ENCODE measurements around the gene NDST3.

Gene NDST3

DNA sequence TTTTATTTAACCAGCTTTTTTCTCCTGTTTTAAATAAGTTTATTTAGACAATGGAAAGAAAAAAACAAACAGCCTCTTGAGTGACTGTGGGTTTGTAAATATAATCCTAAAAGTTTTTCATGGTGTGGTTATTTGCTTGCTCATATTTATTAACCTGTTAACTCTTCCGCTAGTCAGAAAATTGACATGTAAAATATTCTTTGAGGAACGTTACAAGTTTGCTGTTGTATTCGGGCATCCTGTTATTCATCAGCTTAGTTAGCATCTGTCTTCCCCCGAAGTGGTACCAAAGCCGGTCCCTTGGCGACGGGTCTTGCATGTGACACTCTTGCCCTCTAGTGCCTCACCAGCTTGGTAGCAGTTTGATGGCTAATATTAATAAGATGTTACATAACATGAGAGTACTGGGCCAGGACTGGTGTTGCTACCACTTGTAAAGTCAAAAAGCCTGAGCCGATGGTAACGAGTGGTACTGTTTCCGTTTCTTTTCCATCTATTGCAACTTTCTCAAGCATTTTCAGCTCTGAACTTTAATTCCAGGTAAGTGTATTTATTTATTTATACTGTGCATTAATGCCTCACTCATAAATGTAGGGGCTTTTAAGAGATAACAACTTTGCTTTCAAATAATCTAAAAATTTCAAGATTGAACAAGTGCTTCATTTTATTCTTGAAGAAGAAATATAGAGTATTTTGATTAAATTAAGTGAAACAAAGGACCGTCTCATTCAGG is at the start of gene NDST3:
TSS of gene NDST3 (plus strand) at position 434 of the 733 bp plus-strand sequence. CDS start 19,425 bp downstream, outside the sequence.
- peak within 1 kb of the TSS; percentile 58 for H3K4me3 ChIP-seq (ENCODE audit: low read depth, low read length)
- H3K9ac ChIP-seq (ENCODE audit: low read depth, low read length), result no peak within 1 kb of the TSS
- no peaks in the 10 kb centered on the region for H3K9me3 ChIP-seq (ENCODE audit: control insufficient read depth, insufficient read depth, low read length)
- no peaks in the 10 kb centered on the region for H3K4me1 ChIP-seq (ENCODE audit: control insufficient read depth, insufficient read depth, low read length)
- peaks cover 4% of the 10 kb centered on the region for H3K27me3 ChIP-seq (ENCODE audit: control insufficient read depth, insufficient read depth, low read length)
- no peaks in the 10 kb centered on the region for H3K36me3 ChIP-seq (ENCODE audit: control insufficient read depth, insufficient read depth, low read length)

DNA sequence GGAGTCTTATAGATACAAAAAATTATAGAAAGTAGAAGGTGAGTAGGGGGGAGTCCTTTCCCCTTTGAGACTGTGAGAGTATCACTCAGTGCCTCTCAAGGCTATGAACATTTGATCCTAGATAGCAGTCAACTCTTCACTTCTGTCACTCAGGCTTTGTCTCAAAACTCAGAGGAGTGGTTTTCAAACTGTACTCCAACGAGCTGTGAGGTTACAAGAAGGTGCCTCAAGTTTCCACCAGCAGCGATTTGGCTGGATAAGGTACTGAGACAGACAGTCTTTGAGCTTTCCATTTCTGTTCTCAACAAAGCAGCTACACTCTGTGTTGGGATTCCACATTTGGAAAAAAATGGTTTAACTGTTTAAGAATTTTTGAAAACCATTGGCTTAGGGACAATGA is 48.0 kb upstream of the NDST3 start:
- H3K9me3 ChIP-seq (ENCODE audit: control insufficient read depth, insufficient read depth, low read length), result no peaks in the 10 kb centered on the region
- H3K4me3 ChIP-seq (ENCODE audit: low read depth, low read length), result no peak overlapping the region
- no peaks in the 10 kb centered on the region for H3K36me3 ChIP-seq (ENCODE audit: control insufficient read depth, insufficient read depth, low read length)
- no peaks in the 10 kb centered on the region for H3K27me3 ChIP-seq (ENCODE audit: control insufficient read depth, insufficient read depth, low read length)
- no peak overlapping the region for H3K9ac ChIP-seq (ENCODE audit: low read depth, low read length)
- no peaks in the 10 kb centered on the region for H3K4me1 ChIP-seq (ENCODE audit: control insufficient read depth, insufficient read depth, low read length)

- H3K9me3 ChIP-seq (ENCODE audit: control insufficient read depth, insufficient read depth, low read length), result no peaks in the 10 kb centered on the region
- no peaks in the 10 kb centered on the region for H3K36me3 ChIP-seq (ENCODE audit: control insufficient read depth, insufficient read depth, low read length)
- no peaks in the 10 kb centered on the region for H3K27me3 ChIP-seq (ENCODE audit: control insufficient read depth, insufficient read depth, low read length)
- no peaks in the 10 kb centered on the region for H3K4me1 ChIP-seq (ENCODE audit: control insufficient read depth, insufficient read depth, low read length)
- H3K4me3 ChIP-seq (ENCODE audit: low read depth, low read length), result no peak overlapping the region
- no peak overlapping the region for H3K9ac ChIP-seq (ENCODE audit: low read depth, low read length)
Observed at GRCh38 chr4:117987464-117987863, 46.8 kb upstream of the NDST3 start.

GRCh38 chr4:117996891-117997290 is 37.4 kb upstream of the NDST3 start:
- no peaks in the 10 kb centered on the region for H3K9me3 ChIP-seq (ENCODE audit: control insufficient read depth, insufficient read depth, low read length)
- H3K27me3 ChIP-seq (ENCODE audit: control insufficient read depth, insufficient read depth, low read length), result no peaks in the 10 kb centered on the region
- no peaks in the 10 kb centered on the region for H3K36me3 ChIP-seq (ENCODE audit: control insufficient read depth, insufficient read depth, low read length)
- no peak overlapping the region for H3K4me3 ChIP-seq (ENCODE audit: low read depth, low read length)
- H3K9ac ChIP-seq (ENCODE audit: low read depth, low read length), result no peak overlapping the region
- H3K4me1 ChIP-seq (ENCODE audit: control insufficient read depth, insufficient read depth, low read length), result no peaks in the 10 kb centered on the region

- no peaks in the 10 kb centered on the region for H3K27me3 ChIP-seq (ENCODE audit: control insufficient read depth, insufficient read depth, low read length)
- no peak overlapping the region for H3K9ac ChIP-seq (ENCODE audit: low read depth, low read length)
- H3K9me3 ChIP-seq (ENCODE audit: control insufficient read depth, insufficient read depth, low read length), result no peaks in the 10 kb centered on the region
- H3K4me1 ChIP-seq (ENCODE audit: control insufficient read depth, insufficient read depth, low read length), result no peaks in the 10 kb centered on the region
- H3K4me3 ChIP-seq (ENCODE audit: low read depth, low read length), result no peak overlapping the region
- H3K36me3 ChIP-seq (ENCODE audit: control insufficient read depth, insufficient read depth, low read length), result no peaks in the 10 kb centered on the region
Observed at GRCh38 chr4:118004088-118004487, 30.2 kb upstream of the NDST3 start.

DNA sequence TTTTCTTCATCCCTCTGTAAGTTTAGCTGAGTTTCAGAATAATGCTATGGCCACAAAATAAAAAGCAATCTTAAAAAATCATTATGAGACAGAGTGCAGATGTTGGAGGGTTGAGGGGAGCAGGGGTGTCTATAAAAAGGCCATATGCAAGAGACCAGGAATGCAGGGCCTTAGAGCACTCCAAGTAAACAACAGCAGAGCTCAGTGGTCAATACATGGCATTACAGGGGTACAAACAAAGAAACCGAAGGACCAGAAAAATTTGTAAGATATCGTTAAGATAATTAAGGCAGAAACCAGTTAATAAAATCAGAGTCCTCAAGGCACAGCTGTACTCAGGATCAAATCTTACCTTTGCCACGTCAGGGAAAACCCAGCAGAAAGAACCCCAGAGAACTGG is 28.4 kb upstream of the NDST3 start:
- H3K9ac ChIP-seq (ENCODE audit: low read depth, low read length), result no peak overlapping the region
- H3K27me3 ChIP-seq (ENCODE audit: control insufficient read depth, insufficient read depth, low read length), result no peaks in the 10 kb centered on the region
- no peaks in the 10 kb centered on the region for H3K9me3 ChIP-seq (ENCODE audit: control insufficient read depth, insufficient read depth, low read length)
- no peaks in the 10 kb centered on the region for H3K36me3 ChIP-seq (ENCODE audit: control insufficient read depth, insufficient read depth, low read length)
- H3K4me3 ChIP-seq (ENCODE audit: low read depth, low read length), result no peak overlapping the region
- H3K4me1 ChIP-seq (ENCODE audit: control insufficient read depth, insufficient read depth, low read length), result no peaks in the 10 kb centered on the region

DNA sequence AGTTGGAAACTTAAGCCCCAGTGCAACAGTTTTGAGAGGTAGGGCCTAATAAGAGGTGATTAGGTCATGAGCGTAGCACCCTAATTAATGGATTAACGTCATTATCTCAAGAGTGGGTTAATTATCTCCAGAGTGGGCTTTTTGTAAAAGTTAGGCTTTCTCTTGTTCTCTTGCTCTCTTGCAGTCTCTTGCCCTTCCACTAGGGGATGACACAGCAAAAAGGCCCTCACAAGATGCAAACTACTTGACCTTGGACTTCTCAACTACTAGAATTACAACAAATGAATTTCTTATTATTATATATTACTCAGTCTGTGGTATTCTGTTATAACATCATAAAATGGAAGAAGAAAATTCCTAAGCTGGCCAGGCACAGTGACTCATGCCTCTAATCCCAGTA is 22.1 kb upstream of the NDST3 start:
- Histone ChIP-seq H3K9ac (ENCODE audit: low read depth, low read length) (no peak overlapping the region), H3K4me1 (ENCODE audit: control insufficient read depth, insufficient read depth, low read length) (no peaks in the 10 kb centered on the region), H3K36me3 (ENCODE audit: control insufficient read depth, insufficient read depth, low read length) (no peaks in the 10 kb centered on the region), H3K4me3 (ENCODE audit: low read depth, low read length) (no peak overlapping the region), H3K27me3 (ENCODE audit: control insufficient read depth, insufficient read depth, low read length) (no peaks in the 10 kb centered on the region), H3K9me3 (ENCODE audit: control insufficient read depth, insufficient read depth, low read length) (no peaks in the 10 kb centered on the region)

DNA sequence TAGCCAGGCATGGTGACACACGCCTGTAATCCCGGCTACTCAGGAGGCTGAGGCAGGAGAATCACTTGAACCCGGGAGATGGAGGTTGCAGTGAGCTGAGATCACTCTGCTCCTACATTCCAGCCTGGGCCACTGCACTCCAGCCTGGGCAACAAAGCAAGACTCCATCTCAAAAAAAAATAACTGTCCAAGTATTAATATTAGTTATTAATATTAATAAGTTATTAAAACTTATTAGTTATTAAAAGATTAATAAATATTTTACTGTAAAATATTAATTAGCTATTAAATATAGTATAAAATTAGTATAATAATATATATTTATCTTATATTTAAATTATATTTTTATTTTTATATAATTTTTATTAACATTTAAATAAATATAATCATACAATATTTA is 19.5 kb upstream of the NDST3 start:
- Histone ChIP-seq H3K4me1 (ENCODE audit: control insufficient read depth, insufficient read depth, low read length) (no peaks in the 10 kb centered on the region), H3K4me3 (ENCODE audit: low read depth, low read length) (no peak overlapping the region), H3K36me3 (ENCODE audit: control insufficient read depth, insufficient read depth, low read length) (no peaks in the 10 kb centered on the region), H3K9ac (ENCODE audit: low read depth, low read length) (no peak overlapping the region), H3K9me3 (ENCODE audit: control insufficient read depth, insufficient read depth, low read length) (no peaks in the 10 kb centered on the region), H3K27me3 (ENCODE audit: control insufficient read depth, insufficient read depth, low read length) (no peaks in the 10 kb centered on the region)

GRCh38 chr4:118018381-118019145 is 15.7 kb upstream of the NDST3 start:
- H3K4me3 ChIP-seq (ENCODE audit: low read depth, low read length), result no peak overlapping the region
- no peak overlapping the region for H3K9ac ChIP-seq (ENCODE audit: low read depth, low read length)
- H3K4me1 ChIP-seq (ENCODE audit: control insufficient read depth, insufficient read depth, low read length), result no peaks in the 10 kb centered on the region
- no peaks in the 10 kb centered on the region for H3K9me3 ChIP-seq (ENCODE audit: control insufficient read depth, insufficient read depth, low read length)
- H3K27me3 ChIP-seq (ENCODE audit: control insufficient read depth, insufficient read depth, low read length), result no peaks in the 10 kb centered on the region
- H3K36me3 ChIP-seq (ENCODE audit: control insufficient read depth, insufficient read depth, low read length), result no peaks in the 10 kb centered on the region

- no peaks in the 10 kb centered on the region for H3K9me3 ChIP-seq (ENCODE audit: control insufficient read depth, insufficient read depth, low read length)
- H3K27me3 ChIP-seq (ENCODE audit: control insufficient read depth, insufficient read depth, low read length), result no peaks in the 10 kb centered on the region
- H3K36me3 ChIP-seq (ENCODE audit: control insufficient read depth, insufficient read depth, low read length), result no peaks in the 10 kb centered on the region
- H3K4me3 ChIP-seq (ENCODE audit: low read depth, low read length), result no peak overlapping the region
- no peak overlapping the region for H3K9ac ChIP-seq (ENCODE audit: low read depth, low read length)
- no peaks in the 10 kb centered on the region for H3K4me1 ChIP-seq (ENCODE audit: control insufficient read depth, insufficient read depth, low read length)
Observed at GRCh38 chr4:118026806-118027205, 7.5 kb upstream of the NDST3 start.

DNA sequence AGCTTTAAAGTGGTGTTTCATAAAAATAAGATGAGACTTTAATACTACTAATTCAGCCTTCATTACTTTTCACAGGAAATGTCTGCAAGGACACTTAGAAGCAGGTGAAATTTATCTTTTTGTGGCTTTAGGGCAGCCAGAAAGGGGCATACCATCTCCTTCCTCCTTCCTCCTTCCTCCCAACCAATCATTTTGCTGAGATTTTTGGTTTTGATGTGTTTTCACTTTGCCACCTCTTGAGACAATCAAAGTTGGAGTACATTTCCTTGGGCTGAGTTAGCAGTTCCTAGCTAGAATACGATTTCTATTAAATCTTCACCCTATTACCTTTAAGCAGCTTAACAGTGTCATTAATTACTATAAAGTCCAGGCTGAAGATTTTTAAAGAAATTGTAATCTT is 5.1 kb upstream of the NDST3 start:
- H3K9ac ChIP-seq (ENCODE audit: low read depth, low read length), result no peak overlapping the region
- no peaks in the 10 kb centered on the region for H3K36me3 ChIP-seq (ENCODE audit: control insufficient read depth, insufficient read depth, low read length)
- H3K4me1 ChIP-seq (ENCODE audit: control insufficient read depth, insufficient read depth, low read length), result no peaks in the 10 kb centered on the region
- no peak overlapping the region for H3K4me3 ChIP-seq (ENCODE audit: low read depth, low read length)
- H3K9me3 ChIP-seq (ENCODE audit: control insufficient read depth, insufficient read depth, low read length), result no peaks in the 10 kb centered on the region
- peaks cover 4% of the 10 kb centered on the region for H3K27me3 ChIP-seq (ENCODE audit: control insufficient read depth, insufficient read depth, low read length)

- no peaks in the 10 kb centered on the region for H3K36me3 ChIP-seq (ENCODE audit: control insufficient read depth, insufficient read depth, low read length)
- no peaks in the 10 kb centered on the region for H3K4me1 ChIP-seq (ENCODE audit: control insufficient read depth, insufficient read depth, low read length)
- peaks cover 4% of the 10 kb centered on the region for H3K27me3 ChIP-seq (ENCODE audit: control insufficient read depth, insufficient read depth, low read length)
- no peak overlapping the region for H3K9ac ChIP-seq (ENCODE audit: low read depth, low read length)
- peak overlapping the region; percentile 58 for H3K4me3 ChIP-seq (ENCODE audit: low read depth, low read length)
- H3K9me3 ChIP-seq (ENCODE audit: control insufficient read depth, insufficient read depth, low read length), result no peaks in the 10 kb centered on the region
Observed at GRCh38 chr4:118032691-118033090, 1.6 kb upstream of the NDST3 start.
